GM12892 (cell line): ENCODE measurements around the gene KLHL4.

Experiments
- POLR2A ChIP-seq: IDR thresholded peaks from 2 replicates; pipeline ENCODE4 v1.6.1; 2011; ENCODE audit warnings: low read depth, low read length, control low read depth
- POLR2AphosphoS5 ChIP-seq: IDR thresholded peaks from 2 replicates; pipeline ENCODE4 v1.6.1; 2011; ENCODE audit warnings: low read depth, low read length, control low read depth
- TAF1 ChIP-seq: IDR thresholded peaks from 2 replicates; pipeline ENCODE4 v1.6.1; 2011; ENCODE audit warnings: low read depth, mild to moderate bottlenecking, control low read depth, low read length, borderline replicate concordance

GRCh38 chrX:87697409-87697808 is 179.8 kb downstream of the KLHL4 start:
- no peak for TF ChIP-seq POLR2A
- no peak for TF ChIP-seq POLR2AphosphoS5
- no peak for TF ChIP-seq TAF1
